HG02884 (cell line): ENCODE measurements around the gene CNTN3.

Experiments
- ATAC-seq: cut with Tn5 transposase; IDR thresholded peaks from one replicate; pipeline ENCODE4 v1.9.1; 2021; ENCODE audit warnings: mild to moderate bottlenecking, moderate library complexity; ENCODE audit not compliant: unreplicated experiment

Gene CNTN3

GRCh38 chr3:74613060-74613459 is 1.4 kb downstream of the CNTN3 start:
- no peak for ATAC-seq

DNA sequence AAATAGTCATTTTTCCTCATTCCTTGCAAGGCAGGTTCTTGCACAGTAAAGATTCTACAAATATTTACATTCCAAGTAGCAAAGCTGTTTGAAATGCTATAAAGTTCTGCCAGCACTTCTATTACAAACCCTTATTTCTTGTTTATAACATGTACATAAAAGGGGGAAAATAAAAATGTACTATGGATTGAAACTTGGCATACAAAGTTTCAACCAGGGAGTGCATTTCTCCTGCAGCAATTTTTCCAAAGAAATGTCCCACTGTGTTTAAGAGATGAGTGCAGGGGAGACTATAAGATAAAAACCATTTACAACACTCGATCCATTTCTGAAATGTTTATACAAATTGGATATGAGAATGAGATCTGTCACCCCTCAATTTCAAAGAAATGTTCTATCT is 3.3 kb downstream of the CNTN3 start:
- no peak for ATAC-seq

GRCh38 chr3:74607803-74608202 is 6.7 kb downstream of the CNTN3 start:
- ATAC-seq: no peak

GRCh38 chr3:74606996-74607395 is 7.5 kb downstream of the CNTN3 start:
- ATAC-seq: no peak

- ATAC-seq: no peak
Measured at GRCh38 chr3:74605437-74605836, 9.0 kb downstream of the CNTN3 start.

GRCh38 chr3:74603292-74603691 is 11.2 kb downstream of the CNTN3 start:
- ATAC-seq: no peak

GRCh38 chr3:74602471-74602870 is 12.0 kb downstream of the CNTN3 start:
- no peak for ATAC-seq

DNA sequence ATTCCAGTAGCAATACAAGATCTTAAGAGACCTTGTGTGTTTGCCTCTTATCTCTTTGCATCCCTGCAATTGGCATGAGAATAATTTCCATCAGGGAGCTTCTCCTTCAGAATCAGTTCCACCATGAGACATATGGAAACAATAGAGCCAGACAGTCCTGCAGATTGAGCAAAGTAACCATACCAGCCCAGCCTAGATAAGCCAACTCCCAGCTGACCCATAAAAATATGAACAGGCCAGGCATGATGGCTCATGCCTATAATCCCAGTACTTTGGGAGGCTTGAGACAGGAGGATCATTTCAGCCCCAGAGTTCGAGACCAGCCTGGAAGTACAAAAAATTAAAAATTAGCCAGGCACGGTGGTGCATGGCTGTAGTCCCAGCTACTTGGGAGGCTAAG is 12.7 kb downstream of the CNTN3 start:
- ATAC-seq: no peak

DNA sequence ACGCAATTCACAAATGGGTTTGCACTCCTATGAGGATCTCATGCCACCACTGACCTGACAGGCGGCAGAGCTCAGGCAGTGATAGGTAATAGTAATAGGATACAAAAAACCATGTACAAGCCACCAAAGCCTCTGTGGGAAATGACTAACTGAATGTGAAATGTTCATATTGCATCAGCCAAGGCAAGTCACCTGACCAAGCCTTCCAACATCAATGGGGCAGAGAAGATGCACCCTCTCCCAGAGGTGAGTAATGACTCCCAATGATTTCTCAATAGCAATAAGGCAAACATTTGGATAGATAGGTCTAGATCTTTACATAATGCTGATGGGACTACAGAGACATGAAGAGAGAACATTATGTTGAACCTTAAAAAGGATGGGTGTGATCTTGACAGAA is 14.9 kb downstream of the CNTN3 start:
- no peak for ATAC-seq

- no peak for ATAC-seq
Measured at GRCh38 chr3:74593152-74593551, 21.3 kb downstream of the CNTN3 start.

GRCh38 chr3:74592359-74592758 is 22.1 kb downstream of the CNTN3 start:
- no peak for ATAC-seq

DNA sequence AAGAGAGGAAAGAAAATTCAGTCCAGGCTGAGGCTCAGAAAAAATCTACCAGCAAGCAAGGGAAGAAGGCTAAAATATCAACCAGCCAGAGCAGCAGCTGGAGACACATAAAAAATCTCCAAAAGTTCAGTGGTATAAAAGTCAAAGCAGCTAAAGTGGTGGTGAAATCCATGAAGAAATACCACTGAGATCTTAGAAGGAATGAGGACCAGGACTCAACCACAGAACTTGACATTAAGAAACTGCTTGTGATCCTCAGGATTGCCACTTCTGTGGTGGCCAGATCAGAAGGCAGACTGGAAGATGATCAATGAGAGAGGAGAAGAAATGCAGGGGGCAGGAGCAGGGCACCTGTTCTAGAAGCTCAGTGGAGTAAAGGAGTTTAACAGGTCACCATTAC is 22.5 kb downstream of the CNTN3 start:
- no peak for ATAC-seq

GRCh38 chr3:74591342-74591741 is 23.1 kb downstream of the CNTN3 start:
- ATAC-seq: no peak

- ATAC-seq: no peak
Measured at GRCh38 chr3:74590620-74591262, 23.7 kb downstream of the CNTN3 start.

- ATAC-seq: no peak
Measured at GRCh38 chr3:74584782-74585181, 29.7 kb downstream of the CNTN3 start.

DNA sequence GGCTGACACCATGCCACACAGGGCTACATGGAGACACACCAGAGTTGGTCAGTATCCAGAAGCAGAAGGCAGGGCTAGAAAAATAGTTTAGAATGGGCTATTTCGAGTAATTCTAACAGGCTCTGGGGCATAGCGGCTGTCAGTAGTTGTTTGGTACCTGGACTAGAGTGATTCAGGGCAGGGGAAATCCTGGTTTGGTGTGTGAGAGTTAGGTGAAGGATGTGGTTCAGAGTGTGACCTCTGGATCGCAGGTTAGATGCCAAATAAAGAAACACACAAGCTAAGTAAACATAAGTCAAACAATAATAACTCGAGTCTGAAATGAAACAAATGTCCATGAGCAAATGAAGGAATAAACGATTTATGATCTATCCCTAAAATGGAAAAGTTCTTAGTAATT is 31.5 kb downstream of the CNTN3 start:
- no peak for ATAC-seq

- ATAC-seq: no peak
Measured at GRCh38 chr3:74575857-74576256, 38.6 kb downstream of the CNTN3 start.

GRCh38 chr3:74571118-74571517 is 43.3 kb downstream of the CNTN3 start:
- no peak for ATAC-seq
